Neural crest cell (in vitro differentiated cells): Measurements from ENCODE around the gene RXFP4. TPM values are rescaled to one million over a fixed set of nuclear protein-coding genes. Genes with fewer than 3 reads are reported as not detected.

ENCODE experiments used
- DNase-seq: peaks from one replicate; pipeline ENCODE4 v3.0.0; 2021; ENCODE audit warnings: low read depth, mixed read lengths, low spot score
- H3K27ac Mint-ChIP-seq: one replicate; pipeline ENCODE4 v1.8.0; 2021; ENCODE audit warnings: mild to moderate bottlenecking, mixed read lengths; ENCODE audit not compliant: unreplicated experiment
- H3K27me3 Mint-ChIP-seq: 2 replicates; pipeline ENCODE4 v1.8.0; 2021; ENCODE audit warnings: low read depth, mild to moderate bottlenecking, mixed read lengths
- H3K36me3 Mint-ChIP-seq: 2 replicates; pipeline ENCODE4 v1.8.0; 2021; ENCODE audit warnings: low read depth, mild to moderate bottlenecking, mixed read lengths
- H3K4me1 Mint-ChIP-seq: 2 replicates; pipeline ENCODE4 v1.8.0; 2021; ENCODE audit warnings: mixed read lengths
- H3K4me3 Mint-ChIP-seq: one replicate; pipeline ENCODE4 v1.8.0; 2021; ENCODE audit warnings: mild to moderate bottlenecking, mixed read lengths
- H3K9me3 Mint-ChIP-seq: 2 replicates; pipeline ENCODE4 v1.8.0; 2021; ENCODE audit warnings: mixed read lengths
- CTCF ChIP-seq: fragments of 200-600 bp; sonication (generic); conservative IDR thresholded peaks from 2 replicates; pipeline ENCODE4 v1.5.0; 2021; ENCODE audit warnings: antibody characterized with exemption, mild to moderate bottlenecking
- total RNA-seq: library from RNA; stranded (reverse); gene quantifications from 2 replicates; pipeline ENCODE4 v1.2.1, GENCODE V29; 2021

Gene RXFP4
- total RNA-seq, 1 donor from 2014 or later, result not detected

GRCh38 chr1:155911156-155912055, 30.0 kb upstream of the RXFP4 start, which contains the start of gene RIT1:
Gene RIT1, minus strand, starts transcription at chr1:155911349. Its CDS starts 588 bp downstream, at chr1:155910761.
- peak within 1 kb of the TSS; percentile 96 for H3K4me3 Mint-ChIP-seq
- H3K36me3 Mint-ChIP-seq, result peaks cover 16% of the 10 kb centered on the region
- H3K9me3 Mint-ChIP-seq, result no peaks in the 10 kb centered on the region
- peak; percentile 73 for DNase-seq
- H3K27me3 Mint-ChIP-seq, result no peaks in the 10 kb centered on the region
- H3K27ac Mint-ChIP-seq, result peak within 1 kb of the TSS; percentile 95
- peak; percentile 38 for TF ChIP-seq CTCF
- H3K4me1 Mint-ChIP-seq, result peaks cover 21% of the 10 kb centered on the region

- H3K27ac Mint-ChIP-seq, result no peak overlapping the region
- H3K9me3 Mint-ChIP-seq, result no peaks in the 10 kb centered on the region
- H3K4me1 Mint-ChIP-seq, result peaks cover 21% of the 10 kb centered on the region
- H3K4me3 Mint-ChIP-seq, result peak overlapping the region; percentile 96
- H3K36me3 Mint-ChIP-seq, result peaks cover 21% of the 10 kb centered on the region
- no peak for DNase-seq
- no peak for TF ChIP-seq CTCF
- H3K27me3 Mint-ChIP-seq, result no peaks in the 10 kb centered on the region
Measured at GRCh38 chr1:155912056-155912536, 29.3 kb upstream of the RXFP4 start.

GRCh38 chr1:155913969-155914757, 27.3 kb upstream of the RXFP4 start:
- Mint-ChIP-seq H3K36me3 (peaks cover 13% of the 10 kb centered on the region), H3K27ac (no peak overlapping the region), H3K9me3 (no peaks in the 10 kb centered on the region), H3K27me3 (no peaks in the 10 kb centered on the region), H3K4me1 (peaks cover 21% of the 10 kb centered on the region), H3K4me3 (no peak overlapping the region)
- TF ChIP-seq CTCF, result no peak
- no peak for DNase-seq

GRCh38 chr1:155918660-155919059, 22.8 kb upstream of the RXFP4 start:
- H3K4me1 Mint-ChIP-seq, result no peaks in the 10 kb centered on the region
- H3K36me3 Mint-ChIP-seq, result peaks cover 28% of the 10 kb centered on the region
- H3K27ac Mint-ChIP-seq, result no peak overlapping the region
- no peak for DNase-seq
- H3K4me3 Mint-ChIP-seq, result no peak overlapping the region
- no peak for TF ChIP-seq CTCF
- H3K27me3 Mint-ChIP-seq, result no peaks in the 10 kb centered on the region
- H3K9me3 Mint-ChIP-seq, result no peaks in the 10 kb centered on the region

GRCh38 chr1:155919801-155920200, 21.6 kb upstream of the RXFP4 start:
- TF ChIP-seq CTCF, result no peak
- DNase-seq, result no peak
- H3K4me1 Mint-ChIP-seq, result no peaks in the 10 kb centered on the region
- H3K36me3 Mint-ChIP-seq, result peaks cover 24% of the 10 kb centered on the region
- no peak overlapping the region for H3K27ac Mint-ChIP-seq
- no peaks in the 10 kb centered on the region for H3K9me3 Mint-ChIP-seq
- no peaks in the 10 kb centered on the region for H3K27me3 Mint-ChIP-seq
- H3K4me3 Mint-ChIP-seq, result no peak overlapping the region
